SH-SY5Y (cell line): Measurements from ENCODE around the gene FRMD8.

Experiments used
- GATA2 ChIP-seq: IDR thresholded peaks from 2 replicates; pipeline ENCODE4 v1.6.1; 2011; ENCODE audit warnings: mild to moderate bottlenecking, low read depth, low read length
- GATA3 ChIP-seq: IDR thresholded peaks from 2 replicates; pipeline ENCODE4 v1.6.1; 2011; ENCODE audit warnings: low read depth, mild to moderate bottlenecking, low read length, moderate library complexity

DNA sequence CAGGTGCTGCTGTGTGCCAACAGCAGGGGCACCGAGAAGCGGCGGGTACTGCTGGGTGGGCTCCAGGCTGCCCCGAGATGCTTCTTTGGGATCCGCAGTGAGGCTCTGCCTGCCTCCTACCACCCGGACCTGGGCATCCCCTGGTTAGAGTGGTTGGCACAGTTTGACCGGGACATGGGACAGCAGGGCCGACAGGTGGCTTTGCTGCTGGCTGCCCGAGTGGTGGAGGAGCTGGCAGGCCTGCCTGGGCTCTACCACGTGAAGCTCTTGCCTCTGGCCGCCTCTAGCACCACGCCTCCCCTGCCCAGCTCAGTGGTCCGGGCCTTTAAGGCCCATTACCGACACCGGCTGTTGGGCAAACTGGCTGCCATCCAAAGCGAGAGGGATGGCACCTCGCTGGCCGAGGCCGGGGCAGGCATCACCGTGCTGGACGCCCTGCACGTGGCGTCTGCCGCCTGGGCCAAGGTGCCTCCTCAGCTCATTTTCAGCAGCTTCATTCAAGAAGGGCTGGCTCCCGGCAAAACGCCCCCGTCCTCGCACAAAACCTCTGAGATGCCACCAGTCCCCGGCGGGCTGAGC, 30.0 kb upstream of the FRMD8 start:
- no peak for TF ChIP-seq GATA2
- no peak for TF ChIP-seq GATA3
